A549 (cell line): ENCODE results near the gene PLPP4.

Source experiments
- BHLHE40 ChIP-seq: IDR thresholded peaks from 2 replicates; pipeline ENCODE4 v1.6.1; 2012; ENCODE audit warnings: low read depth, low read length, inconsistent platforms
- CHD2 ChIP-seq: fragments of 150-350 bp; IDR thresholded peaks from 2 replicates; pipeline ENCODE4 v1.6.1; 2014; ENCODE audit warnings: low read length; ENCODE audit not compliant: partially characterized antibody
- CTCF ChIP-seq: fragments of >200 bp; sonication (Bioruptor Twin); formaldehyde crosslinking; IDR thresholded peaks from 3 replicates; pipeline ENCODE4 v1.5.1; 2016
- ESRRA ChIP-seq: fragments of 150-350 bp; IDR thresholded peaks from 2 replicates; pipeline ENCODE4 v1.6.1; 2014; ENCODE audit warnings: mild to moderate bottlenecking, low read length, borderline replicate concordance
- KDM1A ChIP-seq: fragments of 200-600 bp; sonication (generic); IDR thresholded peaks from 2 replicates; pipeline ENCODE4 v1.6.1; 2016; ENCODE audit warnings: low read depth, mild to moderate bottlenecking
- MAZ ChIP-seq: fragments of 150-350 bp; IDR thresholded peaks from 2 replicates; pipeline ENCODE4 v1.6.1; 2014; ENCODE audit warnings: antibody characterized with exemption, low read depth, low read length, borderline replicate concordance
- NFE2L2 ChIP-seq: fragments of 150-350 bp; conservative IDR thresholded peaks from 2 replicates; pipeline ENCODE4 v1.6.1; 2014; ENCODE audit warnings: low read length
- POLR2A ChIP-seq: IDR thresholded peaks from 2 replicates; pipeline ENCODE4 v1.6.1; 2012; ENCODE audit warnings: mild to moderate bottlenecking, low read length
- RAD21 ChIP-seq, 2 experiments: fragments of >200 bp in 1 of 2; sonication (Bioruptor Twin) in 1 of 2; formaldehyde crosslinking in 1 of 2; IDR thresholded peaks in 1 of 2; conservative IDR thresholded peaks in 1 of 2; 2 replicates in 1 of 2; 3 replicates in 1 of 2; pipeline ENCODE4 v1.6.1; 2012 to 2018; ENCODE audit warnings: inconsistent platforms in 1 of 2
- RFX5 ChIP-seq: fragments of 450-650 bp; IDR thresholded peaks from 2 replicates; pipeline ENCODE4 v1.7.1; 2014; ENCODE audit warnings: antibody characterized with exemption, mild to moderate bottlenecking, moderate library complexity
- SMC3 ChIP-seq: fragments of >200 bp; sonication (Bioruptor Twin); formaldehyde crosslinking; IDR thresholded peaks from 3 replicates; pipeline ENCODE4 v1.6.1; 2018; ENCODE audit warnings: inconsistent platforms
- TP53 ChIP-seq: fragments of 250-450 bp; sonication (Bioruptor Pico); IDR thresholded peaks from 2 replicates; pipeline ENCODE4 v1.5.0; 2021; ENCODE audit warnings: mild to moderate bottlenecking, moderate library complexity

GRCh38 chr10:120612756-120613155 is 155.7 kb downstream of the PLPP4 start:
- TF ChIP-seq NFE2L2 (no peak), POLR2A (no peak), CTCF (no peak), RAD21 (conservative IDR thresholded peaks at IDR 0.05 in 1 of 2, IDR thresholded peaks at IDR 0.05 in 1 of 2) (no peak), KDM1A (no peak), TP53 (CRISPR knock-in tag) (no peak), RFX5 (no peak), ESRRA (no peak), SMC3 (no peak), MAZ (no peak), BHLHE40 (no peak), CHD2 (no peak)
